HL-60 (cell line): ENCODE measurements around the gene CD99L2.

Experiments
- DNase-seq, 2 experiments: peaks; one replicate each; pipeline ENCODE4 v3.0.0-alpha.2; 2010 to 2020; ENCODE audit warnings: low read depth in 1 of 2, low spot score in 1 of 2
- H3K27ac ChIP-seq: fragments of 250-450 bp; sonication (Bioruptor Pico); replicated peaks from 2 replicates; pipeline ENCODE4 v1.5.1; 2020; ENCODE audit warnings: mild to moderate bottlenecking, moderate library complexity
- H3K27me3 ChIP-seq: fragments of 250-450 bp; sonication (Bioruptor Pico); 2 replicates; pipeline ENCODE4 v1.5.1; 2021; ENCODE audit warnings: mild to moderate bottlenecking, moderate library complexity; ENCODE audit not compliant: insufficient read depth, poor library complexity, severe bottlenecking
- H3K4me3 ChIP-seq: replicated peaks from 2 replicates; pipeline ENCODE4 v1.5.1; 2011; ENCODE audit warnings: mild to moderate bottlenecking, control low read depth, low read length; ENCODE audit not compliant: insufficient read depth
- CTCF ChIP-seq: IDR thresholded peaks from one replicate; pipeline ENCODE4 v1.5.1; 2011; ENCODE audit warnings: low read length, control low read depth, inconsistent platforms; ENCODE audit not compliant: insufficient read depth
- GABPA ChIP-seq: IDR thresholded peaks from 2 replicates; pipeline ENCODE4 v1.6.1; 2012; ENCODE audit warnings: low read depth
- POLR2AphosphoS5 ChIP-seq: IDR thresholded peaks from 2 replicates; pipeline ENCODE4 v1.6.1; 2012; ENCODE audit warnings: low read depth
- REST ChIP-seq: IDR thresholded peaks from 2 replicates; pipeline ENCODE4 v1.6.1; 2012; ENCODE audit warnings: low read depth; ENCODE audit not compliant: insufficient replicate concordance
- SPI1 ChIP-seq: IDR thresholded peaks from 2 replicates; pipeline ENCODE4 v1.6.1; 2012; ENCODE audit warnings: low read depth, mild to moderate bottlenecking, borderline replicate concordance

The CD99L2 gene

GRCh38 chrX:150935467-150935866 lies 37.0 kb upstream of the CD99L2 start:
- Histone ChIP-seq H3K27me3 (no peaks in the 10 kb centered on the region), H3K4me3 (no peak overlapping the region), H3K27ac (no peak overlapping the region)
- DNase-seq: no peak
- TF ChIP-seq REST (no peak), CTCF (no peak), POLR2AphosphoS5 (no peak), SPI1 (no peak), GABPA (no peak)

GRCh38 chrX:150934453-150934852 lies 36.0 kb upstream of the CD99L2 start:
- TF ChIP-seq POLR2AphosphoS5 (no peak), SPI1 (no peak), GABPA (no peak), REST (no peak), CTCF (no peak)
- no peaks in the 10 kb centered on the region for H3K27me3 ChIP-seq
- H3K4me3 ChIP-seq: no peak overlapping the region
- no peak overlapping the region for H3K27ac ChIP-seq
- no peak for DNase-seq

- no peaks in the 10 kb centered on the region for H3K27me3 ChIP-seq
- TF ChIP-seq POLR2AphosphoS5 (no peak), GABPA (no peak), REST (no peak), CTCF (no peak), SPI1 (no peak)
- H3K27ac ChIP-seq: no peak overlapping the region
- DNase-seq: no peak
- no peak overlapping the region for H3K4me3 ChIP-seq
Observed at GRCh38 chrX:150933945-150934350, 35.5 kb upstream of the CD99L2 start.
